Measurements from ENCODE around the gene ZDHHC11B.

The ZDHHC11B gene

DNA sequence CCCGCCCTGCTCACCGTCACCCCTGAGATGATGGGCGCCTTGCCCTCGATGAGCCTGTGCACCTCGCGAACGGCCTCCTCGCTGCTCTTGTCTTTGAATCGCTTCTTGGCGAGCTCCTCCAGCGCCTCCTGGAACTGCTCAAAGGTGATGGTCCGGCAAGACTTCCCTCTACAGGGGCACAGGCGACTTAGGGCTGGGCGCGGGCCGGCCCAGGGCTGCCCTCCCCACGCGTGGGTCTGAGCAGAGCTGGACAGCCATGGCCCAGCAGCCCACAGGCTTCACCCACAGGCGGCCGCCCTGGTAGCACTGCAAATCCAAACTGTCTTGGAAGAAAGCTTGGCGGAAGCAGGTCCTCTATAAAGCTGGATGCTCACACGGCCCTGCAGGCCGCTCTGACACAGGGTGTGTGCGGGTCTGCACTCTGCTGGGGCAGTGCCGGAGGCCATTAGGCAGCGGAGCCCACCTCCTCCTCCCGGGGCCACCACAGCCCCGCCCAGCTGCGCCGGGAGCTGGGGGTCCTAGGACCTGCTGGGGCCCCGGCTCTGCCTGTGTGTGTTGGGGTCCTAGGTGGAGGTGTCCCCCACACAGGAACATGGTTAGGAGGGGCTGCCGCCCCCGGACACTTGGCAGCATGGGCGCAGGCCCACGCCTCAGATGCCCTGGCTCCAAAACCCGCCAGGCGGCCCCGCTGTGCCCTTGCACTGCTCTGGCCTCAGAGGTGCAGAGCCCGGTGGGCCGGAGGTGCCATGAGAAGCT lies 118.4 kb downstream of the ZDHHC11B start:
- H3K27ac ChIP-seq (replicated peaks), result no peak overlapping the region
- no peak overlapping the region for H3K4me3 ChIP-seq (replicated peaks; ENCODE audit: insufficient read depth, low read length)
- TF ChIP-seq CTCF (IDR thresholded peaks at IDR 0.05; ENCODE audit: insufficient read depth, low read length), result no peak
- TF ChIP-seq GABPA (IDR thresholded peaks at IDR 0.05; ENCODE audit: low read depth), result no peak
- TF ChIP-seq SPI1 (IDR thresholded peaks at IDR 0.05; ENCODE audit: borderline replicate concordance, low read depth), result no peak
- TF ChIP-seq, protein P1, sequence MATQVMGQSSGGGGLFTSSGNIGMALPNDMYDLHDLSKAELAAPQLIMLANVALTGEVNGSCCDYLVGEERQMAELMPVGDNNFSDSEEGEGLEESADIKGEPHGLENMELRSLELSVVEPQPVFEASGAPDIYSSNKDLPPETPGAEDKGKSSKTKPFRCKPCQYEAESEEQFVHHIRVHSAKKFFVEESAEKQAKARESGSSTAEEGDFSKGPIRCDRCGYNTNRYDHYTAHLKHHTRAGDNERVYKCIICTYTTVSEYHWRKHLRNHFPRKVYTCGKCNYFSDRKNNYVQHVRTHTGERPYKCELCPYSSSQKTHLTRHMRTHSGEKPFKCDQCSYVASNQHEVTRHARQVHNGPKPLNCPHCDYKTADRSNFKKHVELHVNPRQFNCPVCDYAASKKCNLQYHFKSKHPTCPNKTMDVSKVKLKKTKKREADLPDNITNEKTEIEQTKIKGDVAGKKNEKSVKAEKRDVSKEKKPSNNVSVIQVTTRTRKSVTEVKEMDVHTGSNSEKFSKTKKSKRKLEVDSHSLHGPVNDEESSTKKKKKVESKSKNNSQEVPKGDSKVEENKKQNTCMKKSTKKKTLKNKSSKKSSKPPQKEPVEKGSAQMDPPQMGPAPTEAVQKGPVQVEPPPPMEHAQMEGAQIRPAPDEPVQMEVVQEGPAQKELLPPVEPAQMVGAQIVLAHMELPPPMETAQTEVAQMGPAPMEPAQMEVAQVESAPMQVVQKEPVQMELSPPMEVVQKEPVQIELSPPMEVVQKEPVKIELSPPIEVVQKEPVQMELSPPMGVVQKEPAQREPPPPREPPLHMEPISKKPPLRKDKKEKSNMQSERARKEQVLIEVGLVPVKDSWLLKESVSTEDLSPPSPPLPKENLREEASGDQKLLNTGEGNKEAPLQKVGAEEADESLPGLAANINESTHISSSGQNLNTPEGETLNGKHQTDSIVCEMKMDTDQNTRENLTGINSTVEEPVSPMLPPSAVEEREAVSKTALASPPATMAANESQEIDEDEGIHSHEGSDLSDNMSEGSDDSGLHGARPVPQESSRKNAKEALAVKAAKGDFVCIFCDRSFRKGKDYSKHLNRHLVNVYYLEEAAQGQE (IDR thresholded peaks at IDR 0.05; ENCODE audit: insufficient replicate concordance, low read depth), result no peak
- TF ChIP-seq POLR2AphosphoS5 (IDR thresholded peaks at IDR 0.05; ENCODE audit: low read depth), result no peak
- H3K27me3 ChIP-seq (ENCODE audit: insufficient read depth, poor library complexity, severe bottlenecking), result no peaks in the 10 kb centered on the region
- DNase-seq (ENCODE audit: low read depth in 1 of 2, low spot score in 1 of 2), result no peak

- Histone ChIP-seq H3K27ac (replicated peaks) (no peak overlapping the region), H3K27me3 (ENCODE audit: insufficient read depth, poor library complexity, severe bottlenecking) (no peaks in the 10 kb centered on the region), H3K4me3 (replicated peaks; ENCODE audit: insufficient read depth, low read length) (no peak overlapping the region)
- TF ChIP-seq CTCF (IDR thresholded peaks at IDR 0.05; ENCODE audit: insufficient read depth, low read length) (no peak), POLR2AphosphoS5 (IDR thresholded peaks at IDR 0.05; ENCODE audit: low read depth) (no peak), SPI1 (IDR thresholded peaks at IDR 0.05; ENCODE audit: borderline replicate concordance, low read depth) (no peak)
- DNase-seq (ENCODE audit: low read depth in 1 of 2, low spot score in 1 of 2), result no peak
Measured at GRCh38 chr5:665541-665955, 119.0 kb downstream of the ZDHHC11B start.

GRCh38 chr5:664994-665360 lies 119.6 kb downstream of the ZDHHC11B start:
- no peak for DNase-seq (ENCODE audit: low read depth in 1 of 2, low spot score in 1 of 2)
- TF ChIP-seq GABPA (IDR thresholded peaks at IDR 0.05; ENCODE audit: low read depth), result no peak
- TF ChIP-seq POLR2AphosphoS5 (IDR thresholded peaks at IDR 0.05; ENCODE audit: low read depth), result no peak
- TF ChIP-seq SPI1 (IDR thresholded peaks at IDR 0.05; ENCODE audit: borderline replicate concordance, low read depth), result no peak
- TF ChIP-seq CTCF (IDR thresholded peaks at IDR 0.05; ENCODE audit: insufficient read depth, low read length), result no peak
- TF ChIP-seq, protein P1 (IDR thresholded peaks at IDR 0.05; ENCODE audit: insufficient replicate concordance, low read depth), result no peak
- H3K27me3 ChIP-seq (ENCODE audit: insufficient read depth, poor library complexity, severe bottlenecking), result no peaks in the 10 kb centered on the region
- H3K4me3 ChIP-seq (replicated peaks; ENCODE audit: insufficient read depth, low read length), result no peak overlapping the region
- no peak overlapping the region for H3K27ac ChIP-seq (replicated peaks)
